COR-L47 (cell line): ENCODE results near the gene PPM1M.
"Not testable (repeated sequence)": the region's sequence is repeated elsewhere in the genome, so short reads cannot be mapped to it uniquely, and the experiment has no call there.

Experiments used
- DNase-seq: peaks from one replicate; lab custom pipeline; 2025; lab: John Stamatoyannopoulos, UW

Gene PPM1M

GRCh38 chr3:52277972-52278509 is 32.5 kb downstream of the PPM1M start:
- no peak for DNase-seq

GRCh38 chr3:52278510-52279069 is 33.0 kb downstream of the PPM1M start, which contains the start of gene WDR82:
Gene WDR82, minus strand, starts transcription at chr3:52278649. Its CDS starts 288 bp downstream, at chr3:52278361.
- DNase-seq: peak; percentile 84

- DNase-seq: no peak
These were observed 34.0 kb downstream of the PPM1M start for GRCh38 chr3:52279596-52279995.

GRCh38 chr3:52280050-52280461 is 34.5 kb downstream of the PPM1M start:
- DNase-seq: peak; percentile 60

- no peak for DNase-seq
These were observed 36.6 kb downstream of the PPM1M start for GRCh38 chr3:52281981-52282801.

- no peak for DNase-seq
These were observed 37.7 kb downstream of the PPM1M start for GRCh38 chr3:52283306-52283705.

GRCh38 chr3:52284051-52284450 is 38.5 kb downstream of the PPM1M start:
- not testable (repeated sequence) for DNase-seq

- no peak for DNase-seq
These were observed 41.2 kb downstream of the PPM1M start for GRCh38 chr3:52286777-52287110.

GRCh38 chr3:52288674-52289073 is 43.1 kb downstream of the PPM1M start:
- DNase-seq: no peak

- DNase-seq: no peak
These were observed 43.8 kb downstream of the PPM1M start for GRCh38 chr3:52289338-52289746.

GRCh38 chr3:52289747-52290595 is 44.4 kb downstream of the PPM1M start:
- no peak for DNase-seq

- DNase-seq: no peak
These were observed 45.3 kb downstream of the PPM1M start for GRCh38 chr3:52290596-52291507.

- DNase-seq: peak; percentile 36
These were observed 46.1 kb downstream of the PPM1M start for GRCh38 chr3:52291508-52292181.

GRCh38 chr3:52292247-52293065 is 46.9 kb downstream of the PPM1M start:
- no peak for DNase-seq

GRCh38 chr3:52293491-52294319 is 48.1 kb downstream of the PPM1M start:
- no peak for DNase-seq

- no peak for DNase-seq
These were observed 49.0 kb downstream of the PPM1M start for GRCh38 chr3:52294320-52295150.

GRCh38 chr3:52295671-52296208 is 50.2 kb downstream of the PPM1M start:
- no peak for DNase-seq
